ENCODE data around the gene DSCAML1.

DNA sequence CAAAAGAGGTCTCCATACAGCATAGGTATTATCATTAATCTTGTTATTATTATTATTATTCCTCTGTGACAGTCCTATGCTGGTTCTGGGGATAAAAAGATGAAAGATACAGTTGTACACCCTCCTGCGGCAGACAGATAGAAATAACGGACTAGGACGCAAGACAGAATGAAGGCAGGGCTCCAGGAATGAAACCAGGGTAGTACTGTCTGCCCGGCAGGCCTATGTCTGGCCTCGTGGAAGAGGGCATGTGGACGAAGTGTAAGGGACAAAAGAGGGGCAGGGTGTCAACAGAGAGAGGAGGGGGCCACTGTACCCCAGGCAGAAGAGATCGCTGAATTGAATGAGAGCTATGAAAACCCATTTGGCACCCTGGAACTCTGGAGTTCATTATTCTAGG is 25.2 kb downstream of the DSCAML1 start:
- TF ChIP-seq POLR2AphosphoS5 (IDR thresholded peaks at IDR 0.05; ENCODE audit: low read depth, low read length), result no peak
- TF ChIP-seq, protein P1, sequence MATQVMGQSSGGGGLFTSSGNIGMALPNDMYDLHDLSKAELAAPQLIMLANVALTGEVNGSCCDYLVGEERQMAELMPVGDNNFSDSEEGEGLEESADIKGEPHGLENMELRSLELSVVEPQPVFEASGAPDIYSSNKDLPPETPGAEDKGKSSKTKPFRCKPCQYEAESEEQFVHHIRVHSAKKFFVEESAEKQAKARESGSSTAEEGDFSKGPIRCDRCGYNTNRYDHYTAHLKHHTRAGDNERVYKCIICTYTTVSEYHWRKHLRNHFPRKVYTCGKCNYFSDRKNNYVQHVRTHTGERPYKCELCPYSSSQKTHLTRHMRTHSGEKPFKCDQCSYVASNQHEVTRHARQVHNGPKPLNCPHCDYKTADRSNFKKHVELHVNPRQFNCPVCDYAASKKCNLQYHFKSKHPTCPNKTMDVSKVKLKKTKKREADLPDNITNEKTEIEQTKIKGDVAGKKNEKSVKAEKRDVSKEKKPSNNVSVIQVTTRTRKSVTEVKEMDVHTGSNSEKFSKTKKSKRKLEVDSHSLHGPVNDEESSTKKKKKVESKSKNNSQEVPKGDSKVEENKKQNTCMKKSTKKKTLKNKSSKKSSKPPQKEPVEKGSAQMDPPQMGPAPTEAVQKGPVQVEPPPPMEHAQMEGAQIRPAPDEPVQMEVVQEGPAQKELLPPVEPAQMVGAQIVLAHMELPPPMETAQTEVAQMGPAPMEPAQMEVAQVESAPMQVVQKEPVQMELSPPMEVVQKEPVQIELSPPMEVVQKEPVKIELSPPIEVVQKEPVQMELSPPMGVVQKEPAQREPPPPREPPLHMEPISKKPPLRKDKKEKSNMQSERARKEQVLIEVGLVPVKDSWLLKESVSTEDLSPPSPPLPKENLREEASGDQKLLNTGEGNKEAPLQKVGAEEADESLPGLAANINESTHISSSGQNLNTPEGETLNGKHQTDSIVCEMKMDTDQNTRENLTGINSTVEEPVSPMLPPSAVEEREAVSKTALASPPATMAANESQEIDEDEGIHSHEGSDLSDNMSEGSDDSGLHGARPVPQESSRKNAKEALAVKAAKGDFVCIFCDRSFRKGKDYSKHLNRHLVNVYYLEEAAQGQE (IDR thresholded peaks at IDR 0.05; ENCODE audit: insufficient read depth in 1 of 2, low read depth in 2 of 2, low read length in 2 of 2), result no peak
- no peak for TF ChIP-seq TAF1 (IDR thresholded peaks at IDR 0.05; ENCODE audit: borderline replicate concordance, insufficient read depth, low read length)
- TF ChIP-seq SIN3A (IDR thresholded peaks at IDR 0.05; ENCODE audit: borderline replicate concordance, insufficient read depth, low read length), result no peak
- no peak for TF ChIP-seq FOXP2 (optimal IDR thresholded peaks at IDR 0.05; ENCODE audit: borderline replicate concordance, extremely low read depth, extremely low read length, insufficient read depth)
